ENCODE results near the gene KATNAL1.

DNA sequence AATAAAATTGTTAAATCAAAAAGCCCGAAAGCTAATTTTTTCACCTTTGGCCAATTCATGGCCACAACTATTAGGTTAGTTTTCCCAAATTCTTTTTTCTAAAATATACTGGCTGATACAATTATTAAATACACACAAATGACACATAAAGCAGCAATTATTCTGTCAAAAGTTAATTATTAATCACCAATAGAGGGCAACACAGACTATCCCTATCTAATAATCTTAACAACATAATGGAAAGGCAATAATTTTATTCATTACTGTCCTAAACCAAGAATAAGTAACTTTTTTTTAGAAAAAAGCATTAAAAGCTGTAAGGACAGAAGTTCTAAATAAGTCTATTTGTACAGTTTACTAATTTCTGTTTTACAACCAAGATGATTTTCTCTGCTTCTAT, 51.7 kb downstream of the KATNAL1 start:
- TF ChIP-seq, protein P1, sequence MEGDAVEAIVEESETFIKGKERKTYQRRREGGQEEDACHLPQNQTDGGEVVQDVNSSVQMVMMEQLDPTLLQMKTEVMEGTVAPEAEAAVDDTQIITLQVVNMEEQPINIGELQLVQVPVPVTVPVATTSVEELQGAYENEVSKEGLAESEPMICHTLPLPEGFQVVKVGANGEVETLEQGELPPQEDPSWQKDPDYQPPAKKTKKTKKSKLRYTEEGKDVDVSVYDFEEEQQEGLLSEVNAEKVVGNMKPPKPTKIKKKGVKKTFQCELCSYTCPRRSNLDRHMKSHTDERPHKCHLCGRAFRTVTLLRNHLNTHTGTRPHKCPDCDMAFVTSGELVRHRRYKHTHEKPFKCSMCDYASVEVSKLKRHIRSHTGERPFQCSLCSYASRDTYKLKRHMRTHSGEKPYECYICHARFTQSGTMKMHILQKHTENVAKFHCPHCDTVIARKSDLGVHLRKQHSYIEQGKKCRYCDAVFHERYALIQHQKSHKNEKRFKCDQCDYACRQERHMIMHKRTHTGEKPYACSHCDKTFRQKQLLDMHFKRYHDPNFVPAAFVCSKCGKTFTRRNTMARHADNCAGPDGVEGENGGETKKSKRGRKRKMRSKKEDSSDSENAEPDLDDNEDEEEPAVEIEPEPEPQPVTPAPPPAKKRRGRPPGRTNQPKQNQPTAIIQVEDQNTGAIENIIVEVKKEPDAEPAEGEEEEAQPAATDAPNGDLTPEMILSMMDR (conservative IDR thresholded peaks at IDR 0.05 in 1 of 2, IDR thresholded peaks at IDR 0.05 in 1 of 2; ENCODE audit: extremely low read depth in 1 of 2, insufficient read depth in 1 of 2, low read depth in 1 of 2, low read length in 2 of 2) = peak; percentile 15 to 33
- no peak for TF ChIP-seq EZH2 (IDR thresholded peaks at IDR 0.05; ENCODE audit: borderline replicate concordance, low read length)

All from mammary epithelial cell (primary cell).